Measurements from ENCODE around the gene TIGAR.
A peak's percentile ranks its signal among the peaks of the same experiment; 100 is the strongest.

TIGAR gene

GRCh38 chr12:4320853-4321701, at the start of gene TIGAR:
TSS of gene TIGAR (plus strand) at chr12:4321213. CDS start at chr12:4321272, 59 bp downstream.
- TF ChIP-seq, protein P1, sequence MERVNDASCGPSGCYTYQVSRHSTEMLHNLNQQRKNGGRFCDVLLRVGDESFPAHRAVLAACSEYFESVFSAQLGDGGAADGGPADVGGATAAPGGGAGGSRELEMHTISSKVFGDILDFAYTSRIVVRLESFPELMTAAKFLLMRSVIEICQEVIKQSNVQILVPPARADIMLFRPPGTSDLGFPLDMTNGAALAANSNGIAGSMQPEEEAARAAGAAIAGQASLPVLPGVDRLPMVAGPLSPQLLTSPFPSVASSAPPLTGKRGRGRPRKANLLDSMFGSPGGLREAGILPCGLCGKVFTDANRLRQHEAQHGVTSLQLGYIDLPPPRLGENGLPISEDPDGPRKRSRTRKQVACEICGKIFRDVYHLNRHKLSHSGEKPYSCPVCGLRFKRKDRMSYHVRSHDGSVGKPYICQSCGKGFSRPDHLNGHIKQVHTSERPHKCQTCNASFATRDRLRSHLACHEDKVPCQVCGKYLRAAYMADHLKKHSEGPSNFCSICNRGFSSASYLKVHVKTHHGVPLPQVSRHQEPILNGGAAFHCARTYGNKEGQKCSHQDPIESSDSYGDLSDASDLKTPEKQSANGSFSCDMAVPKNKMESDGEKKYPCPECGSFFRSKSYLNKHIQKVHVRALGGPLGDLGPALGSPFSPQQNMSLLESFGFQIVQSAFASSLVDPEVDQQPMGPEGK (CRISPR knock-in tag; IDR thresholded peaks at IDR 0.05; ENCODE audit: borderline replicate concordance), result no peak
- TF ChIP-seq ZFP3 (CRISPR knock-in tag; IDR thresholded peaks at IDR 0.05), result 0 out of 2 replicates have a peak, but pooled peaks have one; percentile 36
- ATAC-seq, result peak; percentile 98

GRCh38 chr12:4271717-4272423, 49.1 kb upstream of the TIGAR start:
- ATAC-seq, result peak; percentile 50
- no peak for TF ChIP-seq ZC3H10 (CRISPR knock-in tag; IDR thresholded peaks at IDR 0.05)
- no peak for TF ChIP-seq POU6F1 (CRISPR knock-in tag; IDR thresholded peaks at IDR 0.05; ENCODE audit: borderline replicate concordance, low read depth)
- no peak for TF ChIP-seq ZNF70 (CRISPR knock-in tag; IDR thresholded peaks at IDR 0.05)
- TF ChIP-seq ARNTL (CRISPR knock-in tag; IDR thresholded peaks at IDR 0.05; ENCODE audit: borderline replicate concordance, low read depth), result no peak
- no peak for TF ChIP-seq SNAI2 (CRISPR knock-in tag; IDR thresholded peaks at IDR 0.05)
- TF ChIP-seq OSR1 (CRISPR knock-in tag; IDR thresholded peaks at IDR 0.05), result no peak
- no peak for TF ChIP-seq ISL1 (CRISPR knock-in tag; IDR thresholded peaks at IDR 0.05)
- TF ChIP-seq GLIS3 (CRISPR knock-in tag; IDR thresholded peaks at IDR 0.05), result no peak
- TF ChIP-seq ZFP30 (CRISPR knock-in tag; IDR thresholded peaks at IDR 0.05), result no peak
- no peak for TF ChIP-seq ZFP3 (CRISPR knock-in tag; IDR thresholded peaks at IDR 0.05)
- no peak for TF ChIP-seq TOX (CRISPR knock-in tag; IDR thresholded peaks at IDR 0.05; ENCODE audit: borderline replicate concordance)
- TF ChIP-seq ZNF565 (CRISPR knock-in tag; conservative IDR thresholded peaks at IDR 0.05; ENCODE audit: low read depth), result no peak
- TF ChIP-seq RARB (CRISPR knock-in tag; IDR thresholded peaks at IDR 0.05), result no peak
- TF ChIP-seq CSRNP3 (CRISPR knock-in tag; IDR thresholded peaks at IDR 0.05), result no peak
- no peak for TF ChIP-seq ZNF8 (CRISPR knock-in tag; IDR thresholded peaks at IDR 0.05)
- TF ChIP-seq ESRRG (CRISPR knock-in tag; IDR thresholded peaks at IDR 0.05), result no peak
- TF ChIP-seq TCF4 (CRISPR knock-in tag; IDR thresholded peaks at IDR 0.05; ENCODE audit: borderline replicate concordance), result no peak
- TF ChIP-seq, protein P1 (CRISPR knock-in tag; IDR thresholded peaks at IDR 0.05; ENCODE audit: borderline replicate concordance), result no peak
- no peak for TF ChIP-seq CSDC2 (CRISPR knock-in tag; IDR thresholded peaks at IDR 0.05)

- ATAC-seq, result peak; percentile 9; the same call in 1 of the 3 replicates
- TF ChIP-seq TOX (CRISPR knock-in tag; IDR thresholded peaks at IDR 0.05; ENCODE audit: borderline replicate concordance), result no peak
- no peak for TF ChIP-seq CSDC2 (CRISPR knock-in tag; IDR thresholded peaks at IDR 0.05)
Measured at GRCh38 chr12:4272424-4273272, 48.4 kb upstream of the TIGAR start.
